HepG2 (cell line): ENCODE data around the gene MXD3. TPM values are rescaled to one million over a fixed set of nuclear protein-coding genes. Genes with fewer than 3 reads are reported as not detected.

Source experiments
- AKAP8 ChIP-seq: sonication (generic); formaldehyde crosslinking; IDR thresholded peaks from 2 replicates; pipeline ENCODE4 v1.5.1; 2020; ENCODE audit warnings: mild to moderate bottlenecking, missing genetic modification reagents
- ATF7 ChIP-seq, 2 experiments: fragments of 450-650 bp in 1 of 2; sonication (generic) in 1 of 2; formaldehyde crosslinking in 1 of 2; IDR thresholded peaks; 2 replicates each; pipeline versions ENCODE4 v1.4.0 to v1.6.1; 2016 to 2020; ENCODE audit warnings: antibody characterized with exemption in 1 of 2, mild to moderate bottlenecking in 1 of 2, missing genetic modification reagents in 1 of 2
- EHMT2 ChIP-seq: fragments of 200-600 bp; sonication (generic); IDR thresholded peaks from 2 replicates; pipeline ENCODE4 v1.7.0; 2017; ENCODE audit warnings: antibody characterized with exemption, low read depth, low read length, borderline replicate concordance
- HNRNPLL ChIP-seq: fragments of 200-400 bp; formaldehyde crosslinking; IDR thresholded peaks from 2 replicates; pipeline ENCODE4 v1.6.1; 2017; ENCODE audit warnings: mild to moderate bottlenecking, low read depth, low read length; ENCODE audit not compliant: poor library complexity, severe bottlenecking
- MEIS1 ChIP-seq: sonication (generic); formaldehyde crosslinking; IDR thresholded peaks from 2 replicates; pipeline ENCODE4 v1.9.0; 2021; ENCODE audit warnings: mild to moderate bottlenecking, missing genetic modification reagents, moderate library complexity, borderline replicate concordance
- ZNF431 ChIP-seq: sonication (generic); formaldehyde crosslinking; IDR thresholded peaks from 2 replicates; pipeline ENCODE4 v1.9.0; 2022; ENCODE audit warnings: missing genetic modification reagents, low read depth, mild to moderate bottlenecking, borderline replicate concordance
- ZNF567 ChIP-seq: sonication (generic); formaldehyde crosslinking; IDR thresholded peaks from 2 replicates; pipeline ENCODE4 v1.8.1; 2023; ENCODE audit warnings: mild to moderate bottlenecking, missing genetic modification reagents, borderline replicate concordance
- ZNF598 ChIP-seq: sonication (generic); formaldehyde crosslinking; IDR thresholded peaks from 2 replicates; pipeline ENCODE4 v1.5.1; 2020; ENCODE audit warnings: mild to moderate bottlenecking, missing genetic modification reagents, borderline replicate concordance
- ZNF644 ChIP-seq: IDR thresholded peaks from 2 replicates; pipeline ENCODE4 v1.6.1; 2016; ENCODE audit warnings: low read depth
- polyA plus RNA-seq, 8 experiments: library from polyadenylated mRNA; depleted of rRNA in 3 of 8; stranded (reverse) in 7 of 8; unstranded in 1 of 8; fragments of >200 nt; fragmentation: Illumina TruSeq in 4 of 8; extraction: Trizol in 4 of 8; gene quantifications; 2 replicates each; pipeline versions ENCODE4 v1.2.1 to v1.2.3, GENCODE V29; 2011 to 2016; ENCODE audit warnings: low read depth in 4 of 8, missing spikeins in 1 of 8, mixed read lengths in 1 of 8; ENCODE audit not compliant: insufficient read depth in 1 of 8
- total RNA-seq, 5 experiments: library from RNA; depleted of rRNA; stranded (reverse); fragments of >200 nt; fragmentation: Illumina TruSeq; extraction: Trizol; gene quantifications; 2 replicates each; pipeline ENCODE4 v1.2.3, GENCODE V29; 2016; ENCODE audit warnings: low read depth in 1 of 5
- TF ChIP-seq, protein P1 (sequence below): sonication (generic); formaldehyde crosslinking; IDR thresholded peaks from 2 replicates; pipeline ENCODE4 v1.4.0; 2020; ENCODE audit warnings: low read depth, mild to moderate bottlenecking, missing genetic modification reagents
- TF ChIP-seq, protein P2 (sequence below): sonication (generic); formaldehyde crosslinking; IDR thresholded peaks from 2 replicates; pipeline ENCODE4 v1.8.0; 2022; ENCODE audit warnings: mild to moderate bottlenecking, missing genetic modification reagents, moderate library complexity
- TF ChIP-seq, protein P3 (sequence below): IDR thresholded peaks from 2 replicates; pipeline ENCODE4 v1.6.1; 2012; ENCODE audit warnings: inconsistent platforms
- TF ChIP-seq, protein P4 (sequence below): sonication (generic); formaldehyde crosslinking; IDR thresholded peaks from 2 replicates; pipeline ENCODE4 v1.4.0; 2020; ENCODE audit warnings: mild to moderate bottlenecking, missing genetic modification reagents, borderline replicate concordance
- TF ChIP-seq, protein P5 (sequence below): sonication (generic); formaldehyde crosslinking; IDR thresholded peaks from 2 replicates; pipeline ENCODE4 v1.9.0; 2021; ENCODE audit warnings: missing genetic modification reagents, borderline replicate concordance
- TF ChIP-seq, protein P6 (sequence below): sonication (generic); formaldehyde crosslinking; IDR thresholded peaks from 2 replicates; pipeline ENCODE4 v1.5.1; 2020; ENCODE audit warnings: mild to moderate bottlenecking, missing genetic modification reagents, moderate library complexity
- TF ChIP-seq, protein P7 (sequence below): sonication (generic); formaldehyde crosslinking; IDR thresholded peaks from 2 replicates; pipeline ENCODE4 v1.4.0; 2020; ENCODE audit warnings: mild to moderate bottlenecking, missing genetic modification reagents

MXD3 gene
- total and polyA plus RNA-seq, 2 of the 13 experiments (the other 11 are each of a cell fraction or from before 2014, with no cell fraction given), result 10.5 to 12.8 TPM

DNA sequence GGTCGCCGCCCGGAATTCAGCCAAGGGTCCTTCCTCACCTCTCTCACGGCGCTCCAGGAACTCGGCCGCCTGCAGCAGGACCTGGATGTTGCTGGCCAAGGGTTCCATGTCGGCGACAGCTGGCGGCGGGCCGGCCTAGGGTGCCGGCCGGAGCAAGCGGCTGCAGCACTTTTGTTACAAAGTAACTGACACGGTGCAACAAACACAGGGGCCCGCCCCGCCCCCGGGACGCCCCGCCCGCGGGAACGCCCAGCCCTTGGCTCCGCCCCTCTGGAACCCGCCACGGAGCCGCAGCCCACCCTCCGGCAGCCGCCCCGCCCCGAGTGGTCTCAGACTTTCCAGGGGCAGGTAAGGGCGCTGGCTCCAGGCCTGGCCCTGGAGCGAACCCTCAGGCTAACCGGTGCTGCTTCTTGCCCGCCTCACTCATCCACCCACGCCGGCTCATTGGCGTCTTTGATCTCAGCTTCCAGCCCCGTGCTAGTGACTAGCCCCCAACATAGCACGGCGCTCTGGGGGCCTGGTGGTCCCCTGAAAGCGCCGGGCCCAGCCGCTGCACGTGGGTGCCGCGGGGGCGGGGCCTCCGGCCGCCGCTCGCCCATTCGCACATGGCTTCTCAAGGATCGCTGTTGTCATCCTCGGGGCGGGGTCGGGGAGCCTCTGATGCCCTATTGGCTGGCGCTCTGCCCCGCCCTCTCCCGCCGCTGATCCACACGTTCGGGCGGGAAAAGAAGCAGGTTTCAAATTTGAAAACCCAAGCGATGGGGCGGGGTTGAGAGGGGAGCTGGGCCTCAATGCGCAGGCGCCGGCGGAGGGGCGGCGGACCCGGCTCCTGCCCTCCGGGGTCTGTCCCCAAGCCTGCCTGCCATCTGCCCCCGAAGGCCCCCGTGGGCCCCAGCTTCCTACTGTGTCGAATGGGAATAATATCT is at the start of gene MXD3 (continued):
- TF ChIP-seq EHMT2 (no peak), ZNF567 (CRISPR knock-in tag) (no peak), ATF7 (IDR thresholded peaks at IDR 0.05) (no peak), ATF7 (CRISPR knock-in tag; IDR thresholded peaks at IDR 0.05) (0 out of 2 replicates have a peak, but pooled peaks have one; percentile 12), HNRNPLL (peak; percentile 10), AKAP8 (CRISPR knock-in tag) (peak; percentile 82), ZNF644 (CRISPR knock-in tag) (no peak), ZNF598 (CRISPR knock-in tag) (no peak), MEIS1 (CRISPR knock-in tag) (no peak), ZNF431 (no peak)
- TF ChIP-seq, protein P1, sequence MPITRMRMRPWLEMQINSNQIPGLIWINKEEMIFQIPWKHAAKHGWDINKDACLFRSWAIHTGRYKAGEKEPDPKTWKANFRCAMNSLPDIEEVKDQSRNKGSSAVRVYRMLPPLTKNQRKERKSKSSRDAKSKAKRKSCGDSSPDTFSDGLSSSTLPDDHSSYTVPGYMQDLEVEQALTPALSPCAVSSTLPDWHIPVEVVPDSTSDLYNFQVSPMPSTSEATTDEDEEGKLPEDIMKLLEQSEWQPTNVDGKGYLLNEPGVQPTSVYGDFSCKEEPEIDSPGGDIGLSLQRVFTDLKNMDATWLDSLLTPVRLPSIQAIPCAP (CRISPR knock-in tag), result no peak
- TF ChIP-seq, protein P2, sequence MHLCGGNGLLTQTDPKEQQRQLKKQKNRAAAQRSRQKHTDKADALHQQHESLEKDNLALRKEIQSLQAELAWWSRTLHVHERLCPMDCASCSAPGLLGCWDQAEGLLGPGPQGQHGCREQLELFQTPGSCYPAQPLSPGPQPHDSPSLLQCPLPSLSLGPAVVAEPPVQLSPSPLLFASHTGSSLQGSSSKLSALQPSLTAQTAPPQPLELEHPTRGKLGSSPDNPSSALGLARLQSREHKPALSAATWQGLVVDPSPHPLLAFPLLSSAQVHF (CRISPR knock-in tag), result peak; percentile 69; the same call in 1 of the 2 replicates
- TF ChIP-seq, protein P3, sequence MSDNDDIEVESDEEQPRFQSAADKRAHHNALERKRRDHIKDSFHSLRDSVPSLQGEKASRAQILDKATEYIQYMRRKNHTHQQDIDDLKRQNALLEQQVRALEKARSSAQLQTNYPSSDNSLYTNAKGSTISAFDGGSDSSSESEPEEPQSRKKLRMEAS, result peak; percentile 97
- TF ChIP-seq, protein P4, sequence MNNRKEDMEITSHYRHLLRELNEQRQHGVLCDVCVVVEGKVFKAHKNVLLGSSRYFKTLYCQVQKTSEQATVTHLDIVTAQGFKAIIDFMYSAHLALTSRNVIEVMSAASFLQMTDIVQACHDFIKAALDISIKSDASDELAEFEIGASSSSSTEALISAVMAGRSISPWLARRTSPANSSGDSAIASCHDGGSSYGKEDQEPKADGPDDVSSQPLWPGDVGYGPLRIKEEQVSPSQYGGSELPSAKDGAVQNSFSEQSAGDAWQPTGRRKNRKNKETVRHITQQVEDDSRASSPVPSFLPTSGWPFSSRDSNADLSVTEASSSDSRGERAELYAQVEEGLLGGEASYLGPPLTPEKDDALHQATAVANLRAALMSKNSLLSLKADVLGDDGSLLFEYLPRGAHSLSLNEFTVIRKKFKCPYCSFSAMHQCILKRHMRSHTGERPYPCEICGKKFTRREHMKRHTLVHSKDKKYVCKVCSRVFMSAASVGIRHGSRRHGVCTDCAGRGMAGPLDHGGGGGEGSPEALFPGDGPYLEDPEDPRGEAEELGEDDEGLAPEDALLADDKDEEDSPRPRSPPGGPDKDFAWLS (CRISPR knock-in tag), result no peak
- TF ChIP-seq, protein P5, sequence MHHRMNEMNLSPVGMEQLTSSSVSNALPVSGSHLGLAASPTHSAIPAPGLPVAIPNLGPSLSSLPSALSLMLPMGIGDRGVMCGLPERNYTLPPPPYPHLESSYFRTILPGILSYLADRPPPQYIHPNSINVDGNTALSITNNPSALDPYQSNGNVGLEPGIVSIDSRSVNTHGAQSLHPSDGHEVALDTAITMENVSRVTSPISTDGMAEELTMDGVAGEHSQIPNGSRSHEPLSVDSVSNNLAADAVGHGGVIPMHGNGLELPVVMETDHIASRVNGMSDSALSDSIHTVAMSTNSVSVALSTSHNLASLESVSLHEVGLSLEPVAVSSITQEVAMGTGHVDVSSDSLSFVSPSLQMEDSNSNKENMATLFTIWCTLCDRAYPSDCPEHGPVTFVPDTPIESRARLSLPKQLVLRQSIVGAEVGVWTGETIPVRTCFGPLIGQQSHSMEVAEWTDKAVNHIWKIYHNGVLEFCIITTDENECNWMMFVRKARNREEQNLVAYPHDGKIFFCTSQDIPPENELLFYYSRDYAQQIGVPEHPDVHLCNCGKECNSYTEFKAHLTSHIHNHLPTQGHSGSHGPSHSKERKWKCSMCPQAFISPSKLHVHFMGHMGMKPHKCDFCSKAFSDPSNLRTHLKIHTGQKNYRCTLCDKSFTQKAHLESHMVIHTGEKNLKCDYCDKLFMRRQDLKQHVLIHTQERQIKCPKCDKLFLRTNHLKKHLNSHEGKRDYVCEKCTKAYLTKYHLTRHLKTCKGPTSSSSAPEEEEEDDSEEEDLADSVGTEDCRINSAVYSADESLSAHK (CRISPR knock-in tag), result no peak
- TF ChIP-seq, protein P6, sequence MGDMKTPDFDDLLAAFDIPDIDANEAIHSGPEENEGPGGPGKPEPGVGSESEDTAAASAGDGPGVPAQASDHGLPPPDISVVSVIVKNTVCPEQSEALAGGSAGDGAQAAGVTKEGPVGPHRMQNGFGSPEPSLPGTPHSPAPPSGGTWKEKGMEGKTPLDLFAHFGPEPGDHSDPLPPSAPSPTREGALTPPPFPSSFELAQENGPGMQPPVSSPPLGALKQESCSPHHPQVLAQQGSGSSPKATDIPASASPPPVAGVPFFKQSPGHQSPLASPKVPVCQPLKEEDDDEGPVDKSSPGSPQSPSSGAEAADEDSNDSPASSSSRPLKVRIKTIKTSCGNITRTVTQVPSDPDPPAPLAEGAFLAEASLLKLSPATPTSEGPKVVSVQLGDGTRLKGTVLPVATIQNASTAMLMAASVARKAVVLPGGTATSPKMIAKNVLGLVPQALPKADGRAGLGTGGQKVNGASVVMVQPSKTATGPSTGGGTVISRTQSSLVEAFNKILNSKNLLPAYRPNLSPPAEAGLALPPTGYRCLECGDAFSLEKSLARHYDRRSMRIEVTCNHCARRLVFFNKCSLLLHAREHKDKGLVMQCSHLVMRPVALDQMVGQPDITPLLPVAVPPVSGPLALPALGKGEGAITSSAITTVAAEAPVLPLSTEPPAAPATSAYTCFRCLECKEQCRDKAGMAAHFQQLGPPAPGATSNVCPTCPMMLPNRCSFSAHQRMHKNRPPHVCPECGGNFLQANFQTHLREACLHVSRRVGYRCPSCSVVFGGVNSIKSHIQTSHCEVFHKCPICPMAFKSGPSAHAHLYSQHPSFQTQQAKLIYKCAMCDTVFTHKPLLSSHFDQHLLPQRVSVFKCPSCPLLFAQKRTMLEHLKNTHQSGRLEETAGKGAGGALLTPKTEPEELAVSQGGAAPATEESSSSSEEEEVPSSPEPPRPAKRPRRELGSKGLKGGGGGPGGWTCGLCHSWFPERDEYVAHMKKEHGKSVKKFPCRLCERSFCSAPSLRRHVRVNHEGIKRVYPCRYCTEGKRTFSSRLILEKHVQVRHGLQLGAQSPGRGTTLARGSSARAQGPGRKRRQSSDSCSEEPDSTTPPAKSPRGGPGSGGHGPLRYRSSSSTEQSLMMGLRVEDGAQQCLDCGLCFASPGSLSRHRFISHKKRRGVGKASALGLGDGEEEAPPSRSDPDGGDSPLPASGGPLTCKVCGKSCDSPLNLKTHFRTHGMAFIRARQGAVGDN (CRISPR knock-in tag), result peak; percentile 84
- TF ChIP-seq, protein P7, sequence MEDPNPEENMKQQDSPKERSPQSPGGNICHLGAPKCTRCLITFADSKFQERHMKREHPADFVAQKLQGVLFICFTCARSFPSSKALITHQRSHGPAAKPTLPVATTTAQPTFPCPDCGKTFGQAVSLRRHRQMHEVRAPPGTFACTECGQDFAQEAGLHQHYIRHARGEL, result no peak
